ENCODE data around the gene SDK2.

SDK2 gene

DNA sequence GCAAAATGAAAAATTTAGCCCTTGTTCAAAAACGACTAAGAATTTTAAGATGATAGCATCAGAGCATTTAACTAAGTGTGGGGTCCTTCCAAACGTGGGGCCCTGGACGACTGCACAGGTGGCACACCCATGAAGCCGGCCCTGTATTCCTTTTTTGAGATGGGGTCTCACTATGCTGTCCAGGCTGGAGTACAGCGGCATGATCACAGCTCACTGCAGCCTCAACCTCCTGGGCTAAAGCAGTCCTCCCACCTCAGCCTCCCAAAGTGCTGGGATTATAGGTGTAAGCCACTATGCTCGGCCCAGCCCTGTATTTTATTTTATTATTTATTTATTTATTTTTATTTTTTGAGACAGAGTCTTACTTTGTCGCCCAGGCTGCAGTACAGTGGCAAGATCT is 241.8 kb downstream of the SDK2 start:
- DNase-seq, result no peak

DNA sequence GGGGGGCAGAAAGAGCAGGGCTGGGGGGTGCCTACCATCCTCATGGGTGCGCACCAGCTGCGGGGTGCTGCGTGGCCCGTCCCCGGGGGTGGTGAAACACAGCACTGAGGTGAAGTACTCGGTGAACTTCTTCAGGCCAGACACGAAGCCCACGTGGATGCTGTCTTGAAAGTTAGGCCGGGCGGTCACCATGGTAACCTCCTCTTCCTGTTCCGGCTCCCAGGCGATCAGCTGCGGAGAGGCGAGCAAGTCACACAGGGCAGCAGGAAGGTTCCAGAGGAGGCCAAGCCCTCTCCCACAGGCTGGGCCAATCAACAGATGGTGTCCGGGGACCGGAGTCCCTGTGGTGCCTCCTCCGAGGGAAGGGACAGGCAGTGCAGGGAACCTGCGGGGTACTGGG is 242.3 kb downstream of the SDK2 start:
- no peak for DNase-seq

DNA sequence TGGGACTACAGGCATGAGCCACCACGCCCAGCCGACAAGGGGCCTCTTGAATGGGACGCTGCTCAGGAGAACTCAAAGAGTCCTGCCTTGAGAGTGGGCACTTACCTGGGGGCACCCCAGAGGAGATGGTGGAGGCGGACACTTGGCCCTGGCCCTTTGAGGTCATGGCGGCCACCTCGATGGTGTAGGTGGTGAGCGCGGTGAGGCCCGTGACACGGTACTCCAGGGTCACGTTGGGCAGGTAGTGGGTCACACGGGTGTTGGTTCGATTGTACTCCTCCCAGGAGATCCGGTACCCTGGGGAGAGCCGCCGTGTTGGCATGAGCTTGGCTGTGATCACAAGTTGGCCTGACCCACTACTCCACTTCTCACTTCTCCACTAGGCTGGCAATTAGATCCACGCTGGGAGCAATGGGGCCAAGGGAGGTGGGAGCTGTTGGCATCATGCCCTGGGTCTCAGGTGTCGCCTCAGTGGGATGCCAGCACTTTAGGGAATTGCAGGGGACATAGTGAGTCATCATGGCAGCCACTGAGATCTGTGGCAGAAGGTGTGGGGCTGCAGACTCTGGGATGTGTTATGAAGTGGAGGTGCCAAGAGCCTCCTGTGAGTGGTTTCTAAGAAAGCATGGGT is 243.2 kb downstream of the SDK2 start:
- no peak for DNase-seq

GRCh38 chr17:73399056-73399455 is 245.2 kb downstream of the SDK2 start:
- no peak for DNase-seq

GRCh38 chr17:73397856-73398540 is 246.2 kb downstream of the SDK2 start:
- DNase-seq, result no peak

- DNase-seq, result no peak
Observed at GRCh38 chr17:73397278-73397826, 246.9 kb downstream of the SDK2 start.

DNA sequence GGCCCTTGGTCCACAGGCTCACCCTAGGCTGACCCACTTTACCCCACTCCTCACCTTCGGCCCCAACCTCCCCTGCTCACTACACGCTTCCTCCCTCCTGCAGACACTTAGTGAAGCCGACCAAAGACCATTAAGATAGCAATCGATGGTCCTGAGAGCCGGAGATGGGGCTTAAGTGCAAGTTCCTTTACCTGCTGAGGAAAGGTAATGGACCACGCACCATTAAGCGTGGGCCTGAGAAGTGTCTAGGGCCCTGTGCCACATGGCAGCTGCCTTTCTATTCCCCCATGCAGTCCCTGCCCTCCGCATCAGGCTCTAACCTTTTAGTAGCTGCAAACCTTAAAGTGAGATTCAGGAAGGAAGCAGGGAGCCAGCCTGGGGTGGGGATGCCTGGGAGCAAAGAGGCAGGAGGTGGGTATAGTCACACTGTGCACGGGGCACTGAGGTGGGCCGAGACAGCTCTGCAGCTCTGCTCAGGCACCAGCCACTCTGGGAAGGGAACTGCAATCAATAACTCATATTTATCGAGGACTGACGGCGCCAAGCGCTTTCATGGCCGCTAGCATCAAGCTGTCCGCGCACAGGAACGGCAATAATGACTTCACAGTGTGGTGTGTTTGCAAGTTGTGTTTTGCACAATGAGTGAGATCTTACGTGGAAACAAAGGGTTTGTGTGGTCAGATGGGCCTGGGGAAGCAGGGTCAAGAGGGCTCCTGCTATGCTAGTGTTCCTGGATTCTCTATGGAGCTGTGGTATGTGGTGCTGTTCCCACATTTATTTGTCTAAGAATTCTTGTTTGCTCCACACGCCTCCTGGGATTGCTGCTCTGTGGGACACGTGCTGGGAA is 247.6 kb downstream of the SDK2 start:
- DNase-seq, result no peak

GRCh38 chr17:73394512-73395450 is 249.5 kb downstream of the SDK2 start:
- no peak for DNase-seq

GRCh38 chr17:73393962-73394361 is 250.3 kb downstream of the SDK2 start:
- no peak for DNase-seq

DNA sequence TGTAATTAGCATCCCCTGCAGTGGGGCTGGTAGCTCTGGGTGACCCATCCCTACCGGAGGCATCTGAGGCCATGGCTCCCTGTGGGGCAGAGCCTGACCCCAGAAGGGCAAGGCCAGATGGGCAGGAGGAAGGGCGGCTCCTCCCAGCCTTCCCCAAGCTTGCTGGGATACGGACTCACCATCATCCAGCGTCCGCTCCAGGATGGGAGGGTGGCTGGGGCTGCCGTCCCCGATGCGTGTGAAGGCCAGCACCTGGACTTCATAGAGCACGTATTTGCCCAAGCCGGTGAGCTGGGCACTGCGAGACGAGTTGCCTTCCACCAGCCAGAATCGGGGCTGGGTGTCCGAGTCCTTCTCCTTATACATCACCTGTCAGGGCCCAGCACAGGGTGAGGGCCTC is 250.9 kb downstream of the SDK2 start:
- no peak for DNase-seq

DNA sequence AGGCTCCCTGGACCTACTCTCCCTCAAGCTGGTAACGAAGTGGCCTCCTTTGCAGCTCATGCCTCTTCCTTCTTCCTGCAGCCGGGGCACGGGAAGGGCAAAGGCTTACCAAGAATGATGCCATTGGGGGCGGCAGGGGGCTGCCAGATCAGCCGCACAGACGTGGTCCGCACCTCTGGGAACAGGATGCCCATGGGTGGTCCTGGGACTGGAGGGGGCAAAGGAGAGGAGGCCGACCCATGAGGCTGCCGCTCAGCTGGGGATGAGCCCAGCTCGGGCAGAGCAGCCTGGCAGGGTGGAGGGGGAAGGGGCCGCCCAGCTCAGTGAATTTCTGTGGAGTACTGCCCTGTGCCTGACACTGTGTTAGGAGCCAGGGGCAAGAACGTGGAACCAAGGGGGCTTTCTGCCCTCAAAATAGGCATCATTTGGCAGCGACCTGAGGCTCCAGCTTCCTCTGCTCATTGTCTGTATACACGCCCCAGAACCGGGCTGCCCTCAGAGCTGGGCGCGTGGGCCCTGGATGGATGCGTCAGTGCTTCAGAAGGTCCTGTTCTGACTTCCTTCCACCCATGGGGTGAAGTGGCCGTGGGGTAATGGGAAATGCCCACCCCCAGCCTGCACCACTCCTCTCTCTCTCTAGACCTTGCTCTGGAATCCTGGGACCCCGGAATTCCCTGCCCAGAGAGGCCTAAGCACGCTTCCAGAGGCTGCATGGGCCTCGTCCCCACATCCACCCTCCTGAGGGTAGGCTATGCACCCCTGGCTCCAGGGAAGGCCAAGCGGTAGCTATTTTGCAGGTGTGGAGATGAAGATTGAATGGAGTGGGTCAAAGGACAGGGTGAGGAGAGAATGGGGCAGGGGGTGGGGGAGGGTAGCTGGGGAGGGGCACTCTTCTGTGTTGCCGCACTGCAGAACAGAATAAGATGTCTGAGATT is 252.6 kb downstream of the SDK2 start:
- DNase-seq, result no peak

- DNase-seq, result no peak
Observed at GRCh38 chr17:73390851-73391250, 253.4 kb downstream of the SDK2 start.

GRCh38 chr17:73390221-73390620 is 254.0 kb downstream of the SDK2 start:
- DNase-seq, result no peak

DNA sequence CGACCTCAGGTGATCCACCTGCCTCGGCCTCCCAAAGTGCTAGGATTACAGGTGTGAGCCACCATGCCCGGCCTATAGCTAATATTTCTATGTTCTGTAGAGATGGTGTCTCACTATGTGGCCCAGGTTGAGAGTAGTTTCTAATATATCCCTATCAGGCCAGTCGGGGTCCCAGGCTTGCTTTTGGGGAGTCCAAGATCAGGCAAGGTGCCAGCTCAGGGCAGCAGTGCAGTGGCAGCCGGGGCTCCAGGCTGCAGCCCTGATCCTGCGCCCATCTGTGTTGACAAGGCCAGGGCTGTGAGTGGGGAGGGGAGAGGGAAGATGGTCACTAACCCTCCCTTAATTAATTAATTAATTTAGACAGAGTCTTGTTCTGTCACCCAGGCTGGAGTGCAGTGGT is 254.8 kb downstream of the SDK2 start:
- no peak for DNase-seq

- DNase-seq, result no peak
Observed at GRCh38 chr17:73388578-73388905, 255.7 kb downstream of the SDK2 start.

DNA sequence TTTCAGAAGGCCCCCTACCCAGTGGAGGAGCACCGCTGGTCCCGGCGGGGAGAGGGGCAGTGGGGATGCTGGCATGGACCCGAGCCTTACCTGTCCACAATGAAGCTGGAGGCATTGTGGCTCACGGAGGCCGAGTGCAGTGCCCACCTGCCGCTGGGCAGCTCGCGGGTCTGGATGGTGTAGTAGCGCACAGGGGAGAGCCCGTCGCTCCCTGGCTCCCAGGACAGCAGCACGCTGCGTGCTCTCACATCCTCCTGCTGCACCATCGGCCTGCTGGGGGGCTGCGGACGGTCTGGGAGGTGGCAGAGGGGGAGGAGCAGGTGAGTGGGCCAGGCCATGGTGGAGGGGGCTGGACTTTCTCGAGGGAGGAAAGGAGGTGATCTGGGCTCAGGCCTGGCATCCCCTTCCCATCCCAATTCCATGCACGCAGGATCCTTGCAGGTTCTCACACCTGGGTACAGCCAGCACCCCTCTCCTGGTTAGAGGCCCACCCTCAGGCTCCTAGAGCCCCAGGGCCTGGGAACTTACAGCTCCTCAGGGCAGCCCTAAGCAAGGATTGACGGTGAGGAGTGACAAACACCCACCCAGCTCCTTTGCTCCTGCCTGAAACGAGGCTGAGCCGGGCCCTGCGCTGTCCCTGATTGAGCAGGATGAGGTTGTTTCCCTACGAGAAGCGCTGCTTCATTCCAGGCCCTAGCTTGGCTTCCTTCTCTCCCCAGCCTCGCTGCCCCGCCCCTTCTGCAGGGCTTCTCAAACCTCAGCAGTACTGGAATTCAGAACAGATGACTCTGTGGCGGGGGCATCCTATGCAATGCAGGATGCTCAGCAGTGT is 256.3 kb downstream of the SDK2 start:
- no peak for DNase-seq

DNA sequence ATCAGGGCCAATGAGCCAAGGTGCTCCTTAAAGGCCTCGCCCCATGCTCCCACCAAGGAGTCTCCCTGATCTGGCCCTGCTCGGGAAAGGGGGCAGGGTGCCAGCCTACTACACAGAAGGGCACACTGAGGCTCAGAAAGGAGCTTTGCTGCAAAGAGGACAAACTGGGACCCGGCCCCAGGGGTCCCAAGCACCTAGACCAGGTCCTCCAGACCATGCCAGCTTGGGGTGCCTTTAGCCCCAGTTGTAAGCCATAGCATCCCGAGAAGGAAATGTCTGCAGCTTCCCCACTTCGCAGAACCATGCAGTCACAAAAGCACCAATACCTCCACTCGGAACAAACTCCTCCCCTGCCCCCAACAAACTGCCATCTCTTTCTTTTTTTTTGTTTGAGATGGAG is 257.7 kb downstream of the SDK2 start:
- DNase-seq, result no peak

GRCh38 chr17:73384926-73385325 is 259.3 kb downstream of the SDK2 start:
- no peak for DNase-seq

GRCh38 chr17:73380439-73381106 is 263.7 kb downstream of the SDK2 start:
- DNase-seq, result no peak

GRCh38 chr17:73379826-73380225 is 264.4 kb downstream of the SDK2 start:
- no peak for DNase-seq
